CD4-positive, alpha-beta T cell treated with Interleukin-2 at 100 ng/mL for 4 hours (primary cell): ENCODE results near the gene TMTC1.

Experiments
- DNase-seq: peaks from one replicate; pipeline ENCODE4 v3.0.0-alpha.2; 2020; ENCODE audit warnings: low spot score

The TMTC1 gene

DNA sequence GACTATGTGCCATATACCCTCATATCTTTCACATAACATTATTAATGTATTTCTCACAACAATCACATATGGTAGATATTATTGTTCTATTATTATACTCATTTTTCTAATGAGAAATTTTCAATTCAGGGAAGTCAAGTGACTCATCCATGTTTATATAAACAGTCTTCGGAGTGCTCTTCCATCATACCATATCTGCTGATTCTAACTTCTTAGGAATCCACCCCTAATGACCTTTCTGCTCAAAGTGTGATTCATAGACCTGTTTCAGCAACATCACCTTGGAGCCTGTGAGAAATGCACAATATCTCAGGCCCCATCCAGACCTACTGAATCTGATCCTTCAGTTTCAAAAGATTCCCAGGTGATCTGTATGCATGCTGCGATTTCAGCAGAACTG is 246.4 kb downstream of the TMTC1 start:
- DNase-seq, result no peak

DNA sequence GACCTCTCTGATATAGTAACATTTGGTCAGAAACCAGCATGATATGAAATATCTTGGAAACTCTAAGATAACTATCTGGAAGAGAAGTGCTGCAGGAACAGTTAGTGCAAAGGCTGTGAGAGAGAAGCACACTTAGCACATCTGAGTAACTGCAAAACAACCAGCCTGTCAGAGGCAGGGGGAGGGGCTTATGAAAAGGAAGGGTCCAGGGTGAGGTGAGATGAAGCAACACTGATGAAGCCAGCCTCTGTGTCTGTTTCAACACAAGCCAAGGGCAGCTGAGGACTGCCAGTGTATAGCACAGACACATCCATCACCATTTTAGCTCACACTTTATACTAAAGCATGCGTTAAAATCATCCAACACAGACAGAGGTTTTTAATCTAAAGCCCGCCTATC is 248.8 kb downstream of the TMTC1 start:
- DNase-seq, result no peak

DNA sequence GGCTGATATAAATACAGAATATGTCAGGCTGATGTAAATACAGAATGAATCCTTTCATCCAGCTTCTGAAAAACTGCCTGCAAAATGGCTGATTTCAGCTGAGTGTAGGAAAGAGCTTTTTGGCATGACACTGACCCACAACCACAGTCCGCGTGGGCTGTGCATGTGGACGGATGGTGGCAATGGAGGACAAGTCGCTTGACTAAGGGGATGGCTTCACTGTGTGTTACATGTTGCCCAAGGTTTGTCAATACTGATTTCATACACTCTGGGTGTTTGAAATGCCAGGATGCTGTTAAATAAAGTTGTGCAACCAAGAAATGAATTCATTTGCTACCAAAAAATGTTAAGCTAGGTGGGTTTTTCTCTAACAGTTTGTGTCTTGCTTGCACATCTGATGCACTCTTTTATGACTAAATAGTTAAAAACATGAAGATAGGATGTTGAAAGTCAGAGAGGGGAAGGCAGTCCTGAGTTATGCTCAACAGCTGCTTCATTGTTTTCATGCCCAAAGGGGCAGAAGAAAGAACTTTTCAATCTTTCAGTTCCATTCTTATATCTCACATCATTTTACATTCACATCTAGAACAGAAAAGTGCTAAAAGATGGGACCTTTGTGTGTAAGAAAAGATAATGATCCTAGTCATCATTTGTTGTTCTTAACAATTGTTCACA is 249.8 kb downstream of the TMTC1 start:
- DNase-seq, result no peak

DNA sequence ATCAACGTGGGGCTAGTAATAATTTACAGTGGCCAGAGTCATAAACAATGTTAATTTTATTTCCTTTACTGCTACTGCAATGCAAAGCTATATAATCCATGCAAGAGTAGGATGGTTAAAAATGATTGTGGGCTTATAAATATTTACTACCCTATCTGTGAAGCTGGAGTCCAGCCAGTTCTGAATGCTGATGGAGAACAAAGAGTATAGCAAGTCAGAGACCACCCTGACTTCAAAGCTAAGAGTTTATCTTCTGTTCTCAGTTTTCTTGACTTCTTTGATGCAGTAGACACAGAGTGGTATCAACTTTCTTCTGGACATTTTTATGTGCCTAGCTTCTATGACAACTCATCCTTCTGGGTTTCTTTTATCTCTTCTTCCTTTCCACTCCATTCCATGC is 252.3 kb downstream of the TMTC1 start:
- DNase-seq, result no peak

DNA sequence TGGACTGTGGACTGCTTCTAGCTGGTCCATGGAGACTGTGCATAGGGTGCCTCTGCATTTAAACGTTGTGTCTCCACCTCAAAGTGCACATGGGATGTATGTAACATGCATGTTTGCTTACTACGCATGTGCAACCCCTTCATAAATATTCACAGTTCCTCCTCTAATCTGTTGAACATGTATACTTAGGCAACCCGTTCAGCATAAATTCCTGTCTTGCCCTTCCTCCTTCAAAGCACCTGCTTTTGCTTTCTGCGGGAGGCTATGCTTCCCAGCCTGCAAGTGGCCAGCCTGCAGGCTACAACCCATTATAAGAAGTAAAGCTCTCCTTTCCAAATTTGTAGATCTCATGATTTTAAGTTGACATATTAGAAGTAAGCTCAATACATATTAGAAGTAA is 253.3 kb downstream of the TMTC1 start:
- no peak for DNase-seq

DNA sequence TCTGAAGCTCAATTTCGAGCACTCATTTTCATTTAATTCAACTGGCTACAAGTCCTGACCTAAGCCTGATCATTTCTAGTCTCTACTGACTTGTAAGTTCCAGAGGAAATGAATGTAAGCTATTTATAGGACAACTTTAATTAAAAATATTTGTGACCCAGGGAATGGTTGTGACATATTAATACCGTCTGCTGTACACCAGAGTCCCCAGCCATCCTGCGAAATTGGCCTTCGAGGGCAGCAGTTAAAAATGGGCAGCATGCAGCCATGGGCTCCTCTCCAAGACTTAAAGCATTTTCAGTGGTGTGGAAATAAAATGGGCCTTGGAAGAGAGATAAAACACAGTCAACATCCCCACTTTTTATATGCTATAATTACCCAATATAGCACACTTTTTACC is 255.6 kb downstream of the TMTC1 start:
- DNase-seq, result no peak

DNA sequence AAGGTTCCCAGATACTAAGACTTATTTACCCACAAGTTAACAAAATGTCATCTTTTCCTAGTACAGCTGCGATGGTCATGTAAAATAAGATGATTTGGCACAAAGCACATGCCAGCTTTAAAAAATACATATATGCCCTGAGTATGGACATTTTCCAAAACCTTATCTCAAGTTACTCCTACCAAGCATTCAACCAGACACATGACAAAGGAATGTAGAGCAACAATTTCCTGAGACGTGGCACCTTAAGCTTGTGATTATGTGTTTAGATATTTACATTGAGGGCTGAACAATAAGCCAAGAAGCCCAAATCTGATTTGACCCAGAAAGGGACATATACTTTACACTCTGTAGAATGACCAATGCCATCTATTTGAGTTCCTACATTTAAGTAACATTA is 261.8 kb downstream of the TMTC1 start:
- DNase-seq, result no peak

DNA sequence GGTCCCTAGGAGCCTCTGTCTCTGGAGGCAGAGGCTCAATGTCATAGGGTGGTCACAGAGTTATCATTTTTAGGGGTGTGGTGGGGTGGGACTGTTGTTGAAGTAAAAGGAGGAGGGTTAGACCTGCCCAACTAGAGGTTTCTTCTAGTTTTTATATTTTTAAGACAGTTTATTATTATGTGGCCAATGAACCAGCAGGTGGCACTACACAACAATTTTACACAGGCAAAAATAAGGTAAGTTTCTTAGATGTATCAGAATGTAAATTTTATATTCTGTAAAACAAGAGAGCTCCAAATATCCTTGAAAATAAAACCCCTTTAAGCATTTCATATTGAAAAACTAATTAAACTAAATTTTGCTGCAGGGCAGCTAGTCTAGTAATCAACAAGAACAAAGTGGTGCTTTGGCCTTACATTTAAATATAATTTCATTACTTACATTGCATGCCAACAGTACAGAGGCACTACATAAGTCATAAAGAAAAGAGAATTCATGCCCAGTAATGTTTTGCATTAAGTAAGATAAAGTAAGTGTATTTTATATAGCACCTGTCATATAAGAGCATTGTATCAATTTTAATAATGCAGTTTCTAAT is 264.1 kb downstream of the TMTC1 start:
- peak; percentile 37 for DNase-seq

DNA sequence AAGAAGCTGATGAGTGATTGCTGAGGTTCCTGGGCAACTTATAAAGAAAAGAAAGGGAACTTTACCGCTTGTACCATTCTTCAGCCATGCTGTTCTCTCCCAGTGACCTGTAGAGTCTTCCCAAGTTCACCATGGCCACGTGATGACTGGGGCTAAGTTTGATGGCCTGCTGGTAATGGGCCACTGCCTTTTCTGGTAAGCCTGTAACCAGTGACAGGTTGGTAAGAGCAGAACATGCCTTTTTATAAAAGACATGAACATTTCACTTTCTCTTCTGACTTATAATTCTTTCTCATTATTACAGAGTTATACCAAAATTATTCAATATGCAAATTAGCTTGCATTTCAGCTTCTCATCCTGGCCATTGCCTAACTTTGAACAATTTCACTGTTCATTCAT is 265.3 kb downstream of the TMTC1 start:
- no peak for DNase-seq

DNA sequence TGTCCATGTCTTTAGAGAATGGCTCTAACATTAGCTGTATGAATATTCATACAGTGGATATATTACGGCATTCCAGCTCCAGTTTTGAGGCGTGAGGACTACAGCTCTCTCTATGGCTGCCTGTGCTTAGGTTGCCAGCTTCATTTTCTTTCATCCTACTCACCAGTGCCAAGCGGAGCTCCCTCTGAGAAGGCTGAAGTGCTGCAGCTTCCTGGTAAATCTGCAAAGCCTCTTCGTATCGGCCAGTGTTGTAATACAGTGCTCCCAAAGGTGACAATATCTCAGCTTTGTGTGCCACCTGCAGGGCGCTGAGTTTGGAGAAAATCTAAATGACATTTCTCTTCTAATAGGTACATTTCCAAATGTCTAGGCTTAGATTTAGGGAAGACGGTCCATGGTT is 266.5 kb downstream of the TMTC1 start:
- no peak for DNase-seq

DNA sequence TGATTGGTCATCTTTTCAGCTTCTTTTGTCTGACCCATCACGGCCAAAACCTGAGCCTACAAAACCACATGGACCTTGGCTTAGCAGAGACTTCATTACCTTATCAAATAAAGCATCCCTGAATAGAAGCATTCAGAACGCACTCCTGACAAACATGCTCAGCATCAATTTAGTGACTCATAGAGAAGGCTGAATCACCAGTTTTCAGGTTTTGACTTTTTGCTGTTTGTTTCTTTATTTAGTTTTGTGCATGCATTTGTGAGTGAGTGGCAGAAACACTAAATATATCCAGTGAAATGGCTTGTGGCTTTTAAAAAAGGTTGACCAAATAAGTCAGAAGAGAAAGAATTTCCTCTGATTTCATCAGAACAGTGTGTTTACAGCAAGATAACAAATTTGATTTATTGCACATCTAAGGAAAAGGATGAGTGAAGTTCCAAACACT is 267.3 kb downstream of the TMTC1 start:
- no peak for DNase-seq

DNA sequence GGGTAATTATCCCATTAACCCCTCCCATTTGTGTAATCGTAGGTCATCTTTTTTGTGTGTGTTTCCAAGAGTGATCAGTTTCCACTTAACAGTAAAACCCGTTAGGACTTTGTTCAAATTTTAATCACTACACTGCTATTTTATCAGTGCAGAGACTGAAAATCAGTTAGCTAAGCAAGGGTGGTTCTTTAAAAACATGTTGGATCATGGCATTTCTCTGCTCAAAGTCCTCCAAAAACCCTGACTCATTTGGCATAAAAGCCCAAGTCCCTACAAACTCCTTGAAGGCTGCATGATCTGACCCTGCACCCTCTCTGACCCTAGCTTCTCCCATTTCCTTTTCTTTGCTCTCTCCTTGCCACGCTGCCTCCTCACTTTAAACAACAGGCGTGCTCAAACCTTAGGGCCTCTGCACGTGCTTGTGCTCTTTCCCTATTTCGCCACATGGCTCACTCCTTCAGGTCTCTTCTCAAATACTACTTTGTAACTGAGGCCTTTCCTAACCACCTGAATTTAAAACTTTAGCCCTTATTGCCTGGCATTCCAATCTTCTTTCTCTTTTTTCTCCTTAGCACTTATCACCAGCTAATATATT is 273.1 kb downstream of the TMTC1 start:
- no peak for DNase-seq

DNA sequence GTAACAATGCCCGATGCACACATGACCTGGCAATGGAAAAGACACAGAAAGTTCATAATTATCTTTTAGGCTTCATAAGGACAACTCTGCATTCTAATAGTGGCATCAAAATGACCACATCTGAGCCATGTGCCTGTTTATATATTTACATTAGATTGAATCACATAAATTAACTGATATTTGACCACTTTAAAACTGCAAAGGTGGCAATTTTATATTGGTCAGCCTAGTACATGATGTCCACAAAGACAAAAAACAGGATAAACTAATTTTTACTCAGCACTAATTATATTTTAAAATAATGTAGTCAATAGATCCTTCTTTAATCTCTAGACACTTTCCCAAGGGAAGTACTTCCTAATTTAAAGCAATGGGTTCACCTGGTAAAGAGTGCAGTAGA is 274.2 kb downstream of the TMTC1 start:
- DNase-seq, result no peak

DNA sequence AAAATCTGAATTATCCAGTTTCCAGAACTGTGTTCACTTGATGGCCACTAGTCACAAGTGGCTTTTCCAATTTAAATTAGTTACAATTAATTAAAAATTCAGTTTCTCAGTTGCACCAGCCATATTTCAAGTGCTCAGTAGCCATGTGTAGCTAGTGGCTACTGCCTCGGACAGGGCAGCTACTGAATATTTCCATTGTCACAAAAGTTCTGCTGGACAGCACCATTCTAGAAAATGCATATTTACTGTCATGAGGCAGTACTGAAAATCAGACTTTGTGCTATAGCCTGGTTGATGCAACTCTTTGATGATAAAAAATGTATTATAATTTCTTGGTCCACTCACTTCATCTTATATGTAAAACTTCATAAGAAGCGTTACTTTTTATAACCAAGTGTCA is 274.8 kb downstream of the TMTC1 start:
- no peak for DNase-seq

DNA sequence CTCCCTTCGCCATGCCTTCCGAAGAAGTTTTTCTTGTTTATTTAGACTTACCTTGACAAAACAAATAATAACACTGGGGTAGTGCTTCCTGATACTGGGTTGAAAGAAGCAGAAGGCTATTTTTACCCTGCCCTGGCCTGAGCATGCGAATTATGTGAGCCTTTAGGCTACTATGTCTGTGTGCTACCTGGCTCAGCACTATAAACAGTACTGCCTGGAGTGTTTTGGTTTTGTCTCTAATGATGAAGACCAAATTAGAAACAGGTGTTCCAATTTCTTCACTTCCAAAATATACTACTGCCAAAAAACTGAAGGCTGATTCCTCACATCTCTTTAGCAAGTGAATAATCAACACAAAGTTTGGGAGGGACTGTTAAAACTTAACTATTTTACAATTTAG is 278.6 kb downstream of the TMTC1 start:
- no peak for DNase-seq

DNA sequence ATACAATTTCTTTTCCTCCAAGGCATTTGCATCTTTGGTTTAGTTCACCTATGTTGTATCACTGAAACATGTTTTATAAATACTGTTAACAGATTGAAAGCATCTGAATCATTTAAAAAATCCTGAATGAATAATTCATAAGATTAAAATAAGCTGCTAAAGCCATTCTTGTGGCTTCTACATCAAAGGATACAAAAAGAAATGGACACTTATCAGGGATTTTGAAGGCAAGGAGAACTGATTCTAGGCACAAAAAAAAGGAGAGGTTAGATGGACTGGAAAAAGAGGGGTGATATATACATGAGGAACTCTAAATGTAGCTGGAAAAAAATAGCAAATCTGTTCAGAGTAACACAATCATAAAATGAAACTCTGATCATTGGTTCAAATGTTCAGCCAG is 280.5 kb downstream of the TMTC1 start:
- no peak for DNase-seq

DNA sequence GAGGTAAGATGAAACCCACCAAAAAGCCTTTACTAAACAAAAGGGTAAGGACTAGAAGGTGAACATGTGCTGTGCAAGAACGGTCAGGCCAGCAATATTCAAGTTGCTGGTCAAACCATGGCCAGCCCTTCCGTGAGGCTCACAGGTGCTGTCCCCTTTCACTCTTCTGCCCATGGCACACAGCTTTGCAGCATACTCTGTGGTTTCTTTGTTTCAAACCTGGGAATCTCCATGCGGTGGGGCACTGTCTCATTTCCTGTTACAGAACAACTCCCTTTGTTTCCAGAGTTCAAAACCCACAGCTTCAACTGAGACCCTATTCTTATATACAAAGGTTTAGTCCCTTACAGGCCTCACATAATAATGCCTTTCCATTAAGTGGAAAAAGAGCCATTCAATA is 284.5 kb downstream of the TMTC1 start:
- DNase-seq, result no peak

DNA sequence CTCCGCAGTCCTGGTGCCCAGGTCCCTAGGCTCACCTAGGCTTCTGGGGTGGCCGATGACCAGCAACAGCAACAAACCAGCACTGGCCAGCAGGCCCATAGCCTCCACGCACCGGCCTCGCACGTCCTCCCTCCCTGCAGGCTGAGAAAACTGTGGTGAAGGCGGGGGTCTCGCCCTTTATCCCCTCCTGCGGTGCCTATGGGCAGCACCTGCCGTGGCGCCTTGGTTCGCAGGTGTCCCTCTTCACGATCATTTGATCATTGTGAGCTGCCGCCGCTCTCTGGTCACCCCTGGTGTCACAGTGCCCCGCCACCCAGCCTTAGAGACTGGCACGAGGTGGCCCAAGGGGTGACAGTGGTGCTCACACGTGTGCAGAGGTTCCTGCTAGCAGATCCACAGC is 286.2 kb downstream of the TMTC1 start, which contains the start of gene OVCH1:
Gene OVCH1, minus strand, starts transcription at position 99 of the 400 bp plus-strand sequence. Its CDS starts 0 bp downstream, at position 99.
- no peak for DNase-seq

DNA sequence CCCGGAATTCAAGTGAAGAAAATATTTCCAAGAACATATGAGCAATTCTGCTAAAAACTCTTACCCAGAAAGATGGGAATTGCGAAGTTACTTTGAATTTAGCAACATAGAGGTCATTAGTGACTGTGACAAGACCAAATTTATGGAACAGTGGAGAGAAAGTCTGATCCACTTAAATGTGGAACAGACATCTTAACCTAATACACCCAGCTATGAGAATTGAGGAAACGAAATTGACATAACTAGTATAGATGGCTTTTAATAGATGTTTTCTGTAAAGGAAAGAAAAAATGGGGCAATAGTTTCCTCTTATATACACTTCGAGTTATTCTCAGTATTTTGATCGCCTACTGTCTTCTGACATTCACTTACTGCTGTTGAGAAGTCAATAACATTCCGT is 290.9 kb downstream of the TMTC1 start:
- DNase-seq, result no peak

DNA sequence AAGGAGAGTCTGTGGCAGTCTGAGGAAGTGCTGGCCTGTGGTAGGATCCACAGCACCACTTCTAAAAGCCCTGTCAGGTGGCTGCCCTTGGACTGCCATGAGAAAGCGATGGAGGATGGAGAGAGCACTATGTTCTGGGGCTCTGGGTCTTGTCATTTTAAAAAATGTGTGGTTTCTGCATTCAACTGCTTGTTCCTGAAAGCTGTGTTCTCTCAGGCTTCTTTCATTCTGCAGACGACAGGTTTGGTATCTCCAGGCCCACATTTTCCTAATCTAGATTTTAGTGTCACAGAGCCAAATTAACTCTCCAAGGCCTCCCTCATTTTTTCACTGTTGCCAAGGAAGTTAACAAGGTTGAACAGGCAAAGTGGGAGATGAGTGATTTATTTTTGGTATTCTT is 296.8 kb downstream of the TMTC1 start:
- DNase-seq, result no peak

DNA sequence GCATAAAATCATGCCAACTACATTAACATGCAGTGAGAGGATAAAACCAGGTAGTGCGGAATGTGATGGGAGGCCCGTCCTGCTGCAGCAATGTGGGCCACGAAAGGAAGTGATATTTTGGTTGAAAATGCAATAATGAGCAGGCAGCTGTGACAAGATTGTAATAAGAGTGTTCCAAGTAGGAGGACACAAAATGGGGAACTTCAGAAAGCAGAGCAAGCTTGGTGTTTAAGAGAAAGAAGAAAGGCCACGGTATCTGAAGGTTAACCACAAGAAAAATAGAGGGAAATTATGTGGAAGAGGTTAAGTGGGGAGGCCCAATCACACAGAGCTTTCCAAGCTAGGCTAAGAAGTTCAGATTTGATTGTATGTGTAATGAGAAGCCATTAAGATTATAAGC is 320.5 kb downstream of the TMTC1 start:
- no peak for DNase-seq

DNA sequence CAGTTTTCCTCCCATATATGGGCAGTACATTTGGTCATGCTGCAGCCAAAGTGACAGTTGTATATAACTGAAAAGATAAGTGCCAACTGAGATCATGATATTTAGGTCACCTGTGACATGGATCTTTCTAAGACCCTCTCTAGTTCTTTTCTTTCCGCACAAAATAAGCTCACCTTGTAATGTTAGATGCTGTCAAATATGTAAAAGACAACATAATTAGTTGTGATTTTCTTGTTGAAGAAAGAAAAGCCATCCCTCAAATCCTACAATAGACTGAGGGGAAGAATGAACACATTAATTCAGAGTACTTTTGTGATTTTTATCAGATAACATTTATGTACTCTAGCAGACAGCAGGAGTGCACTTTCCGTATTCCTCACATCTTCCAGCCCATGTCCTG is 323.7 kb downstream of the TMTC1 start:
- no peak for DNase-seq

DNA sequence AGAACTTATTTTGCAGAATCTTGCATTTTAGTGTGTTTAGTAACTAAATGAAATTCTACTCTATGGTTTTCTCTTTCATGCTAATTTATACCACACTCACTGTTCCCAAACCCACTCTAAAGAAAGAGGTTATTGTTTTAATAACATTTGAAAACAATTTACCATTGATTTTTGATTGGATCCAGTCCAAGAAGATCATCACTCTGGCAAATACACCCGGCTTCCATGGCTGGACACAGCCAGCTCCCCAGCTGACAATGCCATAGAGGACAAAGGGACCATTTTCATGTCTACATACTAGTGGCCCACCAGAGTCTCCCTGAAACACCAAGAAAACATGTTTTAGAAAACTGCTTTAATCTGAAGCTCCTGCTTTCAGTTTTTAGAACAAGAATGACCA is 328.7 kb downstream of the TMTC1 start:
- DNase-seq, result no peak

DNA sequence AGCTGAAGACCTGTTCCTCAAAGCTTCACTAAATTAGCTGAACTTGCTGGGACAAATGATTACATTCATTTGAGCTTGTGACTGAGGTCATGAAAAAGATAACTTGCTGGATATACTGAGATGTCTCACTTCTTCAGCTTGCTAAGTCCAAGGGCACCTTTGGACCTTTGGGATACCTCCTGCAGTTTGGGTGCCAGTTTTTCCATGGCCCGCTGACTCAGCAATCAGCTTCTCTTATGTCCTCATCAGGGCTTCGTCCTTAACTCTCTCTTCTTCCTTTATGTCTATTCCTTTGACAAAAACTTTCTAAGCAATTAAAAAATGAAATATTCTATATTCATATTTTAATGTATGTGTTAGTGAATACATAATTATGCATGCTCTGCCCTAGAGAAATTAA is 331.9 kb downstream of the TMTC1 start:
- DNase-seq, result no peak
